HG02588 (cell line): ENCODE data around the gene CYTH2.
"Not testable (repeated sequence)": the region's sequence is repeated elsewhere in the genome, so short reads cannot be mapped to it uniquely, and the experiment has no call there.

Experiments
- ATAC-seq: cut with Tn5 transposase; IDR thresholded peaks from one replicate; pipeline ENCODE4 v1.9.1; 2021; ENCODE audit warnings: mild to moderate bottlenecking, moderate library complexity; ENCODE audit not compliant: unreplicated experiment

Gene CYTH2

GRCh38 chr19:48510421-48511268 lies 41.5 kb downstream of the CYTH2 start:
- no peak for ATAC-seq

- ATAC-seq: no peak
Observed at GRCh38 chr19:48511321-48511731, 42.2 kb downstream of the CYTH2 start.

- ATAC-seq: no peak
Observed at GRCh38 chr19:48511800-48512503, 42.8 kb downstream of the CYTH2 start, which contains the start of gene LMTK3. LMTK3 (minus strand) TSS chr19:48511835; CDS start chr19:48511576, 259 bp downstream.

- no peak for ATAC-seq
Observed at GRCh38 chr19:48512504-48513288, 43.5 kb downstream of the CYTH2 start.

GRCh38 chr19:48513289-48514122 lies 44.3 kb downstream of the CYTH2 start:
- no peak for ATAC-seq

- no peak for ATAC-seq
Observed at GRCh38 chr19:48514123-48514458, 44.9 kb downstream of the CYTH2 start.

- no peak for ATAC-seq
Observed at GRCh38 chr19:48516536-48516935, 47.4 kb downstream of the CYTH2 start.

- ATAC-seq: no peak
Observed at GRCh38 chr19:48518207-48518606, 49.0 kb downstream of the CYTH2 start.

- ATAC-seq: not testable (repeated sequence)
Observed at GRCh38 chr19:48519426-48519825, 50.3 kb downstream of the CYTH2 start.

GRCh38 chr19:48520134-48520533 lies 51.0 kb downstream of the CYTH2 start:
- ATAC-seq: no peak

GRCh38 chr19:48524221-48524620 lies 55.1 kb downstream of the CYTH2 start:
- no peak for ATAC-seq

- no peak for ATAC-seq
Observed at GRCh38 chr19:48524732-48525131, 55.6 kb downstream of the CYTH2 start.

GRCh38 chr19:48529156-48529555 lies 60.0 kb downstream of the CYTH2 start:
- no peak for ATAC-seq

- no peak for ATAC-seq
Observed at GRCh38 chr19:48530066-48530720, 61.0 kb downstream of the CYTH2 start.

GRCh38 chr19:48530770-48531169 lies 61.6 kb downstream of the CYTH2 start:
- ATAC-seq: no peak
